GM19324 (cell line): Measurements from ENCODE around the gene CEP152.

Experiments
- ATAC-seq: cut with Tn5 transposase; IDR thresholded peaks from one replicate; pipeline ENCODE4 v1.9.1; 2021; ENCODE audit warnings: mild to moderate bottlenecking, moderate library complexity; ENCODE audit not compliant: unreplicated experiment, low FRiP score

CEP152 gene

GRCh38 chr15:48712546-48712945, 98.3 kb downstream of the CEP152 start:
- ATAC-seq = no peak

GRCh38 chr15:48710952-48711495, 99.8 kb downstream of the CEP152 start:
- ATAC-seq = no peak

GRCh38 chr15:48708641-48709040, 102.2 kb downstream of the CEP152 start:
- ATAC-seq = no peak

GRCh38 chr15:48705381-48705780, 105.5 kb downstream of the CEP152 start:
- ATAC-seq = no peak

GRCh38 chr15:48703544-48703943, 107.3 kb downstream of the CEP152 start:
- no peak for ATAC-seq

GRCh38 chr15:48702569-48703236, 108.2 kb downstream of the CEP152 start:
- no peak for ATAC-seq

GRCh38 chr15:48696627-48697312, 114.1 kb downstream of the CEP152 start:
- no peak for ATAC-seq

GRCh38 chr15:48695827-48696573, 114.9 kb downstream of the CEP152 start:
- no peak for ATAC-seq

- ATAC-seq = no peak
These were observed 115.6 kb downstream of the CEP152 start for GRCh38 chr15:48695088-48695826.

- no peak for ATAC-seq
These were observed 117.4 kb downstream of the CEP152 start for GRCh38 chr15:48693484-48693883.

GRCh38 chr15:48688493-48688892, 122.4 kb downstream of the CEP152 start:
- ATAC-seq = no peak
